Measurements from ENCODE around the gene CACFD1. TPM values are rescaled to one million over a fixed set of nuclear protein-coding genes. Genes with fewer than 3 reads are reported as not detected.
A peak's percentile ranks its signal among the peaks of the same experiment; 100 is the strongest.

CACFD1 gene
- total and polyA plus RNA-seq, 9 of the 15 experiments (the other 6 are each of a cell fraction or from before 2014, with no cell fraction given), result 0.11 to 1.4 (median 1.1) TPM; not detected in 2

DNA sequence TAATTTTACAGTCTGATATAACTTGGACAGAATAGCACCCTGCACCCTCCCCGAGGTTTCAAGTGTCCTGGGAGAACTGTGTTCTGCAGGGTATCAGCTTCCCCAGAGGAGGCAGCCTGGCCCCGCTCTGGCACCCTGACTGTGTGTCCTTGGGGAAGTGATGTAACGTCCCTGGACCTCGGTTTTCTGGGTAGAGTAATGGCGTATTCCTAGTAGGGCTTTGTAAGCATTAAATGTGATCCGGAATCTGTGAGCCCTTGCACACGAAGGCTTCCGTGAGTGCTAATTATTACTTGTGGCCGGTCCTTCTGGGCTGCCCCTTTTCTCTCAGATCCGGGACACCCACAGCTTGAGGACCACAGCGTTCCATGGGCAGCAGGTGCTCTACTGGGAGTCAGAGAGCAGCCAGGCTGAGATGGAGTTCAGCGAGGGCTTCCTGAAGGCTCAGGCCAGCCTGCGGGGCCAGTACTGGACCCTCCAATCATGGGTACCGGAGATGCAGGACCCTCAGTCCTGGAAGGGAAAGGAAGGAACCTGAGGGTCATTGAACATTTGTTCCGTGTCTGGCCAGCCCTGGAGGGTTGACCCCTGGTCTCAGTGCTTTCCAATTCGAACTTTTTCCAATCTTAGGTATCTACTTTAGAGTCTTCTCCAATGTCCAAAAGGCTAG is 1.0 kb upstream of the CACFD1 start:
- no peaks in the 10 kb centered on the region for H3K79me2 ChIP-seq (ENCODE audit: control insufficient read depth, insufficient read depth, low read length)
- H3K27me3 ChIP-seq (ENCODE audit: control insufficient read depth in 2 of 2, insufficient read depth in 2 of 2, low read length in 2 of 2), result peaks cover 24 to 77% of the 10 kb centered on the region in 2 experiments; a peak in 4 of 5 replicates
- DNase-seq (ENCODE audit: extremely low read depth in 1 of 4, low spot score in 3 of 4) (no peak), ATAC-seq (no peak), FAIRE-seq (no peak)
- WGBS (ENCODE audit: insufficient coverage, low coverage, missing lambda C conversion rate), result 4% methylated on average over 14 of the region's 16 CpGs
- H3K36me3 ChIP-seq (ENCODE audit: control insufficient read depth, insufficient read depth, low read length), result no peaks in the 10 kb centered on the region
- H3K9me1 ChIP-seq (ENCODE audit: control insufficient read depth, insufficient read depth, low read length), result peaks cover 11% of the 10 kb centered on the region
- intact Hi-C loops (cut with micrococcal nuclease), result no loop called here
- H2AFZ ChIP-seq (ENCODE audit: low read depth, low read length), result no peak overlapping the region
- ChIA-PET CTCF (ENCODE audit: low intra/inter-chr PET ratio) (no interaction called here), POLR2A (interaction anchor here (0.5 to 1.9 kb wide), 6 partner anchors 14 to 108 kb away, joined by 3 to 14 read pairs (median 3); no protein-coding TSS in a partner anchor)
- H3K4me2 ChIP-seq (ENCODE audit: insufficient read depth, low read length), result peak overlapping the region; percentile 90; the same call in 1 of the 2 replicates
- peak overlapping the region in 1 of 2 experiments; percentile 59; a peak in 1 of 4 replicates for H3K9ac ChIP-seq (ENCODE audit: insufficient read depth in 1 of 2, low read depth in 2 of 2, low read length in 2 of 2)
- no peak overlapping the region for H3K27ac ChIP-seq (ENCODE audit: extremely low read depth, low read depth, low read length)
- no TSS peak for BruUV-seq (replicated peaks)
- in situ Hi-C loops (cut with MboI), result no loop called here
- H3K4me3 ChIP-seq, result no peak overlapping the region
- peaks cover 5 to 45% of the 10 kb centered on the region in 2 experiments; a peak in 3 of 5 replicates for H3K4me1 ChIP-seq (replicated peaks in 1 of 2; ENCODE audit: control insufficient read depth in 2 of 2, insufficient read depth in 2 of 2, low read length in 2 of 2)
- TF ChIP-seq, protein P1, sequence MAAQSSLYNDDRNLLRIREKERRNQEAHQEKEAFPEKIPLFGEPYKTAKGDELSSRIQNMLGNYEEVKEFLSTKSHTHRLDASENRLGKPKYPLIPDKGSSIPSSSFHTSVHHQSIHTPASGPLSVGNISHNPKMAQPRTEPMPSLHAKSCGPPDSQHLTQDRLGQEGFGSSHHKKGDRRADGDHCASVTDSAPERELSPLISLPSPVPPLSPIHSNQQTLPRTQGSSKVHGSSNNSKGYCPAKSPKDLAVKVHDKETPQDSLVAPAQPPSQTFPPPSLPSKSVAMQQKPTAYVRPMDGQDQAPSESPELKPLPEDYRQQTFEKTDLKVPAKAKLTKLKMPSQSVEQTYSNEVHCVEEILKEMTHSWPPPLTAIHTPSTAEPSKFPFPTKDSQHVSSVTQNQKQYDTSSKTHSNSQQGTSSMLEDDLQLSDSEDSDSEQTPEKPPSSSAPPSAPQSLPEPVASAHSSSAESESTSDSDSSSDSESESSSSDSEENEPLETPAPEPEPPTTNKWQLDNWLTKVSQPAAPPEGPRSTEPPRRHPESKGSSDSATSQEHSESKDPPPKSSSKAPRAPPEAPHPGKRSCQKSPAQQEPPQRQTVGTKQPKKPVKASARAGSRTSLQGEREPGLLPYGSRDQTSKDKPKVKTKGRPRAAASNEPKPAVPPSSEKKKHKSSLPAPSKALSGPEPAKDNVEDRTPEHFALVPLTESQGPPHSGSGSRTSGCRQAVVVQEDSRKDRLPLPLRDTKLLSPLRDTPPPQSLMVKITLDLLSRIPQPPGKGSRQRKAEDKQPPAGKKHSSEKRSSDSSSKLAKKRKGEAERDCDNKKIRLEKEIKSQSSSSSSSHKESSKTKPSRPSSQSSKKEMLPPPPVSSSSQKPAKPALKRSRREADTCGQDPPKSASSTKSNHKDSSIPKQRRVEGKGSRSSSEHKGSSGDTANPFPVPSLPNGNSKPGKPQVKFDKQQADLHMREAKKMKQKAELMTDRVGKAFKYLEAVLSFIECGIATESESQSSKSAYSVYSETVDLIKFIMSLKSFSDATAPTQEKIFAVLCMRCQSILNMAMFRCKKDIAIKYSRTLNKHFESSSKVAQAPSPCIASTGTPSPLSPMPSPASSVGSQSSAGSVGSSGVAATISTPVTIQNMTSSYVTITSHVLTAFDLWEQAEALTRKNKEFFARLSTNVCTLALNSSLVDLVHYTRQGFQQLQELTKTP (IDR thresholded peaks at IDR 0.05; ENCODE audit: low read depth in 1 of 2, partially characterized antibody in 2 of 2), result peak in 1 of 2 experiments; percentile 53
- no peak for TF ChIP-seq MEF2A (IDR thresholded peaks at IDR 0.05; ENCODE audit: control insufficient read depth, low read depth, low read length)
- no peak for TF ChIP-seq SNRNP70 (optimal IDR thresholded peaks at IDR 0.05; ENCODE audit: low read depth, low read length)
- TF ChIP-seq, protein P2, sequence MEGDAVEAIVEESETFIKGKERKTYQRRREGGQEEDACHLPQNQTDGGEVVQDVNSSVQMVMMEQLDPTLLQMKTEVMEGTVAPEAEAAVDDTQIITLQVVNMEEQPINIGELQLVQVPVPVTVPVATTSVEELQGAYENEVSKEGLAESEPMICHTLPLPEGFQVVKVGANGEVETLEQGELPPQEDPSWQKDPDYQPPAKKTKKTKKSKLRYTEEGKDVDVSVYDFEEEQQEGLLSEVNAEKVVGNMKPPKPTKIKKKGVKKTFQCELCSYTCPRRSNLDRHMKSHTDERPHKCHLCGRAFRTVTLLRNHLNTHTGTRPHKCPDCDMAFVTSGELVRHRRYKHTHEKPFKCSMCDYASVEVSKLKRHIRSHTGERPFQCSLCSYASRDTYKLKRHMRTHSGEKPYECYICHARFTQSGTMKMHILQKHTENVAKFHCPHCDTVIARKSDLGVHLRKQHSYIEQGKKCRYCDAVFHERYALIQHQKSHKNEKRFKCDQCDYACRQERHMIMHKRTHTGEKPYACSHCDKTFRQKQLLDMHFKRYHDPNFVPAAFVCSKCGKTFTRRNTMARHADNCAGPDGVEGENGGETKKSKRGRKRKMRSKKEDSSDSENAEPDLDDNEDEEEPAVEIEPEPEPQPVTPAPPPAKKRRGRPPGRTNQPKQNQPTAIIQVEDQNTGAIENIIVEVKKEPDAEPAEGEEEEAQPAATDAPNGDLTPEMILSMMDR (IDR thresholded peaks at IDR 0.05 in 2 of 3, conservative IDR thresholded peaks at IDR 0.05 in 1 of 3; ENCODE audit: insufficient read depth in 2 of 3, low read depth in 1 of 3, low read length in 3 of 3), result 0 out of 6 replicates have a peak, but pooled peaks of 1 of the 3 experiments have one; percentile 11
- TF ChIP-seq CEBPG (CRISPR knock-in tag; IDR thresholded peaks at IDR 0.05), result peak; percentile 34; the same call in 1 of the 2 replicates
- TF ChIP-seq CEBPG (tag; conservative IDR thresholded peaks at IDR 0.05 in 1 of 2, IDR thresholded peaks at IDR 0.05 in 1 of 2), result no peak
- peaks cover 34% of the 10 kb centered on the region for H4K20me1 ChIP-seq (replicated peaks; ENCODE audit: control insufficient read depth, insufficient read depth, low read length)
- H3K9me3 ChIP-seq (replicated peaks; ENCODE audit: control insufficient read depth, insufficient read depth, low read depth, low read length), result no peaks in the 10 kb centered on the region
